Stimulated activated CD8-positive, alpha-beta memory T cell treated with anti-CD3 and anti-CD28 coated beads, Interleukin-12 subunit alpha, Interleukin-12 subunit beta, amount 100 ng/mL, for 24 hours (primary cell): ENCODE results near the gene PTH1R.

Experiments
- DNase-seq: peaks from one replicate; pipeline ENCODE4 v3.0.0-alpha.2; 2020; ENCODE audit errors: extremely low read depth

The PTH1R gene

GRCh38 chr3:46864061-46864881 lies 13.2 kb upstream of the PTH1R start:
- DNase-seq: no peak

DNA sequence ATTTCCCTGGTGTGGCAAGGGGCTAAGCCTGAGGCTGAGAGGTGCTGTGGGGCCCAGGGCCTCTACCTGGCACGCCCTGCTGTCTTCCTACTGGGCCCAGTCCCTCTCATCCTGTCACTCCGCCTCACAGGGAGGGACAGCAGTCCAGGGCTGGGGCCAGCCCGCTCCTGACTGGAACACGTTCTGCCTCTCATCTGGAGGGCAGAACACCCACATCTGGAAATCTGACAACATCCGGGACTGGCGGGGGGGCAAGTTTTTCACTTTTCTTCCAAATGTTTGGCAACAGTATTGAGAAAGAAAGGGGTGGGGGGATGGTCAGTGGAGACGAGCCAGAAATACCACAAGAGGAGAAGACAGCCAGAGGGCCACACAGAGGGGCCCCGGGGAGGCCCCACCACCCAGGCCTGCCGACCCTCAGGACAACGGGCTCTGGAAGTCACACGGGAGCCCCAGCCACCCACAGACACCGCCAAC lies 12.5 kb upstream of the PTH1R start:
- DNase-seq: no peak

DNA sequence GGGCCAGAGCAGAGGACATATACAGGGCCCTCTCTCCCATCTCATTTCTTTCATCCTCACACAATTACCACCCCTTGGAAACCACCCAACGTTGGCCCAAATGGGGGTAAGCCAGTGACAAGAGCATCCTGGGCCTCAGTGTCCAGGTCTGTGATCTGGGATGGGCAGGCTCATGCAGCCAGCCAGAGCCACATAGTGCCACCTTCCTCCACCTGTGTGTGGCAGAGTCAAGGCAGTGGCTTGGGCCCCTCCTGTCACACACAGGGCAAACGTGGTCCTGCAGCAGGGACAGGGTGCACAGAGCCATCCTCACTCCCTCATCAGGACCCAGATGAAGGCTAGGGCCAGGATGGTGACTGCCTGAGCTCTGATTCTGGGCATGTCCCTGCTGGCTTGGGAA lies 12.0 kb upstream of the PTH1R start:
- DNase-seq: no peak

DNA sequence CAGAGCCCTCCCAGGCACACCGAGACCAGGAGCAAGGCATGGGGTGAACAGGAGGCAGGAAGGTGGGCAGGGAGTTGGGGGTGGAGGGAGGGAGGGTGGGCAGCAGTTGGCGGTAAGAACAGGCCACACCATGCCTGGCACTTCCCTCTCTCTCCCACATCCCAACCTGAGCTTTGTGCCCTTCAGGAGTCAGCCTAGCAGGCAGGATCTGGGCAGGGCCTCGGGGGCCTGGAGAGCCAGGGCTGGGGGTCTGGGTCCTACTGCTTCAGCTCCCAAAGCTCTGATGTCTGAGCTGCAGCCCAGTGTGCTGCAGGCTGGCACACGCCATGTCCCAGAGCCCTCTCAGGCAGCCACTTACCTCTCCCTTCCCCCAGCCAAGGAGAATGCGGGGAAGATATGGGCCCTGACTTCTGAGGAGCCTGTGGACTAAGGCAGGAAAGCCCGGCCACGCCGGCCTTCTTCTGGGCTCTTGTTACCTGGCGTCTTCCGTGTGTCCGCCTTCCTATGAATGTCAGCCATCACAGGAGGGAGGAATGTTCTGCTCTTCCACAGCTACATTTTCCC lies 11.4 kb upstream of the PTH1R start:
- no peak for DNase-seq

GRCh38 chr3:46866720-46867549 lies 10.6 kb upstream of the PTH1R start:
- peak; percentile 53 for DNase-seq

DNA sequence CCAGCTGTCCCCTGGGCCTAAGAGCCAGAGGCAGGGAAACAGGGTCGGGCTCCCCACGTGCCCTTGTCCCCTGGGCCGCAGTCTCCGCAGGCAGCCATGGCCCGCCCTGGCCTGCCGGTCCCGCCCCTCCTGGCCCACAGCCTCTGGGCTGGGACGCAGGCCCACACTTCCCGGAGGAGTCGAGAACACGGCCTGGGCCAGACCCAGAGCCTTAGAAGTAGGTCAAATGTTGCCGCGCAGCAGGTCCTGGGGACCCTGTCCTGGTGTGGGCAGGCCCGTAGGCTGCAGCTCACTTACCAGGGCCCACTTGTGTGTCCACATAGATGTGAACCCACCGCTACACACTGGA lies 10.0 kb upstream of the PTH1R start:
- DNase-seq: no peak

DNA sequence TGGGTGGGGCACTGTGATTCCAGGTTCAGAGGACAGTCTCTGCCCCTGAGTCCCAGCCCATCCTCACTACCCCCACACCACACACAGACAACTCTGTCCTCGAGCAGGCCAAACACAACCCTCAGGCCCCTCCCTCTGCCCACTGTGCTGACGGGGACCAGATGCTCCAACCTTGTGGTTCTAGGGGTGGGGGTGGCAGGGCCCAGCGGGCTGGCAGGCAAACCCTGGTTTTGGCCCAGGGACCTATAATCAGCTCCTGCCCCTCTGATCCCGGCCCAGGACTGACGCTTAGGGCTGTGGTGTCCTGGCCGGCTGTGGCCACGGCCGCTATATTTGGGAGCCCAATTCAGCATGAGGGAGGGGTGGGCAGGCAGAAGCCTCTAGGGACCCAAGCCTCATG lies 9.2 kb upstream of the PTH1R start:
- DNase-seq: no peak

DNA sequence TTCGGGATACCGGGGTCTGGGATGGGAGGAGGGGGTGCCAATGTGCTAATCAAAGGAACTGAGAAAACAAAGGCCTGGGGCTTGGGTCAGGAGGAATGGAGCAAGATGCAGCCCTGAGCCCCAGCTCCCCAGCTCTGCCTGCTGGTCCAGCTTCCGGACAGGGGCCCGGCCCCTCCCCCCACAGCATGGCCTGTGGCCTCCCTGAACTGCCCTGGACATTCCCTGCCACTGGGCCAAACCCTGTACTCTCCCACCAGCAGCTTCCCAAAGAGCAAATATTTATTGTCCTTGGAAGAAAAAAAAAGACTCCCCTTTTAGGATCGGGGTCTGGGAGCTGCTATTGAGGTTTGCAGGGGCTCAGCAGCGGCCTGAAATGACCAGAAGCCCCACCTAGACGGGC lies 8.6 kb upstream of the PTH1R start:
- no peak for DNase-seq

- DNase-seq: no peak
Observed at GRCh38 chr3:46869440-46869839, 8.1 kb upstream of the PTH1R start.

DNA sequence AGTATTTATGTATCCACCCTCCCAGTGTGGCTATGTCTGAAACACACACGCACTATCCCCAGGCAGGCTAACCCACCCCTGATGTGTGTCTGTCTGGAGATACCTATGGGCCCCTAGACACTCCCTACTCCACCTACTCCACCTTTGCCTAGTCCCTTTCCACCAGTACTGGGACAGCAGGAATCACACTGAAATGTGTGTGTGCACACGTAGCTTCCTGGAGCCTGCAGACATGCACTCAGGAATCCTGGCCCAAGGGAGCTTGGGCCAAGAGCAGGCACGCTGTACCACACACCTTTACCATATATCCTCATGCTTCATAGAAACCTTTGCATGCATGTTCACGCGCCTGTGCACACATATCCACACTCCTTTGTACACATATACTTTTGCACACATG lies 6.9 kb upstream of the PTH1R start:
- no peak for DNase-seq

DNA sequence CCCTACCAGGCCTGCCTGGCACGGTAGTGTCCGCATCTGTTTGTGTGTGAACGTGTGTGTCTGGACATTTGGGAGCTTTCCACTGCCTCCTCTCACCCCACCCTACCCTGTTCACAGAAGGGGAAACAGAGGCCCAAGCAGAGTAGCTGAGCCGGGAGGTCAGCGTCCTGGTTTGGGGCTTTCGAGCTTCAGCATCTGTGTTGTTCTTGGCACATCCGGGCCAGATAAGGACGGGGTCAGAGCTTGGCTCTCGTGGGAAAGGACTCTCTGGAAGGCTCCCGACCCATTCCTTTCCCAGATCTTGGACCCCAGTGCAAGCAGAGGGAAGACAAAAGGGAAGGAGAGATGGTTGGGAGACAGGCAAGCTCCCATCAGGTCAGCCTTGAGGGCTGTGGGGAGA lies 6.3 kb upstream of the PTH1R start:
- DNase-seq: no peak

DNA sequence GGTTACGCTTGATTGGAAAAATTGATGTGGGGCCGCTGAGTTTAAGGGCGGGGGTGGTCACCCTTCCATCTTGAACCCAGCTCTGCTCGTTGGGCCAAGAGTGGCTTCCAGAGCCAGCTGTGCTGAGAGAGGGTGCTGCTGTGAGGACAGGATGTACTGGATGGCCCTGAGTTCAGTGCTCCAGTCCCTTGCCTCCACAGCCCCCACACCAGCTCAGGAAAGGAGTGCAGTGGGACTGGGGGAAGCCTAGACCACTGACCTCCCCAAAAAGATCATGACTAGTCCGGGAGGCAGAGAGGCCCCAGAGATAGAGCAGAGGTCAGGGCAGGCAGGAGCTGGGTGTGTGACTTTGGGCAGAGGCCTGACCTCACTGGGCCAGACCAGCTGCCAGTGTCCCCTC lies 4.0 kb upstream of the PTH1R start:
- no peak for DNase-seq

- DNase-seq: no peak
Observed at GRCh38 chr3:46874430-46874829, 3.1 kb upstream of the PTH1R start.

GRCh38 chr3:46875560-46875959 lies 2.0 kb upstream of the PTH1R start:
- DNase-seq: no peak

DNA sequence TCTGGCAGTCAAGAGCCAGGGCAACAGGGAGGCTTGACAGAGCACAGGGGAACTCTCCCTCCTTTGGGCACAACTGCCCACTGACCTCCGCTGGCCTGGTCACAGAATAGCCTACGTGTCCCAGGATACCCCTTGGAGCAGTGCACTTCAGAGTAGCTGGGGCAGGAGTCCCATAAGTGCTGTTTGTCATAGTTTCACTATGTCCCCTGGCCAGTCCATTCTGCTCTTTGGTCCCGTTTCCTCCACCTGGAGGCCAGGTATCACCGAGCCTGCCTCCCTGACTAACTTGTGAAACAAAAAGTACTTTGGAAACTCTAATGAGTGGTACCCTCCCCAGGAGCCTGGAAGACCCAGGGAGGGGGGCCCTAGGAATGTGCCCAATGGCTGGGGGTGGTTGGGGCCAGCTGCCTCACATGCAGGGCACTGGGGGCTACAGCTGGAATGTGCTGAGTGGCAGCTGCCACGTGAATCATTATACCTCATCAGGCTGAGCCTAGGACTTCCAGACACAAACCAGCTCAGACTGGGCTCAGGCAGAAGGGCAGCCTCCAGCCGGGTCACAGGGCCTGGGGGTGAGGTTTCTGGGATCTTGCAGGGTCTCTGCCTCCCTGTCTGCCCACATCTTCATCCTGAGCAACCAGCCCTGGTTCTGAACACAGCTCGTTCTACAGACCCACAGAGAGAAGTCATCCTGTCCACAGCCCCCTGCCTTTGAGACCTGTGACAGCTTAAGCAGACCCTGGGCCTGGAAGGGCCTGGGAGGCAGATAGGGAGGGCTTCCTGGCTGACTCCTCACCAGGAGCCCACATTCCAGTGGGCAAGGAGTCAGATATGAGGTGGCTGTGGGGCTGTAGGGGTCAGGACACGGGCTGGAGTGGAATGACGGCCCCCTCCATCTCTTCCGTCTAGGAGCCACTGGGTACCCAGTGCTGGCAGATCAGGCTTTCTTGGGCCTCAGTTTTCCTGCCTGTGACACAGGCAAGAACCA lies 914 bp upstream of the PTH1R start:
- no peak for DNase-seq

DNA sequence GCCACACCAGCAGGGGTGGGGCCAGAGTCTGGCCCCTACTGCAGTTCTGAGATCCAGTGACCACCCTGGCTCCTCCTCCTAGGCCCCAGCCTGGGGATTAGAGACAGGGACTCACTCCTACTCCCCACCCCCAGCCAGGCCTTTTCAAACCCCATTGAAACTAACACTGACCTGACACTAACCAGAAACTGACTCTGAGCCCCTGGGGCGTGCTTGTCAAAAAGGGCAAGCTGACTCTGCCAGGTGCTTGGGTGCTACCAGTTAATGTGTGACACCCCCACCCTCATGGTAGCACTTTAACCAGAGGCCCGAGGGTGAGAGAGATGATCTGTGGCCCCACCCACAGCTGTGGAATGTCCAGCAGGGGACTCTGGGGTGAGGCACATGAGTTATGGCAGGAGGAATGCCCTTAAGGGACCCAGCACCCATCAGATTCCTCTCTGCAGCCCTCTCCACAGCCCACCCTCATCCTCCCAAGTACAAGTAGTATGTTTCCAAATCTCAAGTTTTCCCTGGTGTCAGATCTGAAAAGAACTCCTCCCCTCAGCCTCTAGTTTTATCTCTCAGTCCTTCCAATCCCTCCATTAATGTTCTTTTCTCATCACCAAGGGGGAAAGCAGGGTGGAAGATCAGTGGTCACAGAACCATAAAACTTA lies 1.4 kb downstream of the PTH1R start:
- DNase-seq: no peak

- DNase-seq: no peak
Observed at GRCh38 chr3:46880884-46881595, 3.5 kb downstream of the PTH1R start.

DNA sequence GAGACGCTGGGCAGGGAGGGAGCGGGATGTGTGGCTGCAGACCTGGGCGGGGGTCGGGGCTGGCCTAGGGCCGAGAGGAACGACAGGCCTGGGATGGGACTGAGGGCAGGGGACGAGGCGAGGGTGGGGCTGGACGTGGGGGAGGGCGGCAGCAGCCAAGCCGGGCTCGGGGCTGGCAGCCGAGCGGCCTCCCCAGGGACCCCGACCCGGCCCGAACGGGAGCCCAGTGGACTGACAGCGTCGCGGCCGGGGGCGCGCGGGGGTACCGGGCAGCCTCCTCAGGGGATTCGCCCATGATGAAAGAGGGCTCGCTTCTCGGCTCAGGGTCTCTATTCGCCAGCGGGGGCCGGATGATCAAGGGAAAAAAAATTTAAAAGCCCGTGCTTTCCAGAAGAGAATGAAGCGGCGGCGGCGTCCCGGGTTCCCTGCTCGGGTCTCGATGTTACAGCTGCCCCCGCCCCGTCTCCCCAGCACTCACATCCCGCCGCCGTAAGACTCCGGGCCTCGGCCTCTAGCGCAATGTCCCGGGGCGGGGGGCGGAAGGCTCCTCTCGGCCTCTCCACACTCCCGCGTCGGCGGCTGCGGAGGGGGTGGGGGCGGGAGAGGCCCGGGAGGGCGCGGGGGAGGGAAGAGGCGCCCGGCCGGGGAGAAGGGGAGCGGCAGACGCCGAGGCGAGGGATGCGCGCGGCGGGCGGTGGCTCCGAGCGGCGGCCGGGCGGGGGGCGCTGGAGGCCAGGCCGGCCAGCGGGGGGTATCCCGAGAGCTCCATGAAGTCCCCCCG lies 4.3 kb downstream of the PTH1R start:
- no peak for DNase-seq

- DNase-seq: no peak
Observed at GRCh38 chr3:46882377-46883053, 5.0 kb downstream of the PTH1R start.
